WTC11 (cell line): ENCODE results near the gene MLPH. TPM values are rescaled to one million over a fixed set of nuclear protein-coding genes. Genes with fewer than 3 reads are reported as not detected.

Source experiments
- ATAC-seq: fragments of 200-7000 bp; cut with Tn5 transposase; 2 replicates; pipeline ENCODE4 v1.10.0; 2021; ENCODE audit warnings: mild to moderate bottlenecking, moderate library complexity
- CTCF ChIA-PET: fragments of 300-600 bp; sonication (Branson Sonifier 250); formaldehyde crosslinking; loops from one replicate; lab custom pipeline; 2021; ENCODE audit warnings: antibody characterized with exemption; lab: Charles Lee
- POLR2A ChIA-PET: fragments of 350-600 bp; sonication (Branson Sonifier 250); formaldehyde crosslinking; loops from one replicate; lab custom pipeline; 2021; ENCODE audit warnings: antibody characterized with exemption; lab: Charles Lee
- DNase-seq: peaks from one replicate; pipeline ENCODE4 v3.0.0; 2021; ENCODE audit warnings: low spot score
- H3K27ac Mint-ChIP-seq: 2 replicates; pipeline ENCODE4 v1.8.0; 2021; ENCODE audit warnings: mixed read lengths
- H3K27me3 Mint-ChIP-seq: 2 replicates; pipeline ENCODE4 v1.8.0; 2021; ENCODE audit warnings: low read depth, mild to moderate bottlenecking, moderate library complexity, mixed read lengths
- H3K36me3 Mint-ChIP-seq: 2 replicates; pipeline ENCODE4 v1.8.0; 2021; ENCODE audit warnings: mixed read lengths
- H3K4me1 Mint-ChIP-seq: 2 replicates; pipeline ENCODE4 v1.8.0; 2022; ENCODE audit warnings: mixed read lengths
- H3K4me3 Mint-ChIP-seq: 2 replicates; pipeline ENCODE4 v1.8.0; 2021; ENCODE audit warnings: mild to moderate bottlenecking, moderate library complexity, mixed read lengths
- H3K9me3 Mint-ChIP-seq: 2 replicates; pipeline ENCODE4 v1.8.0; 2021; ENCODE audit warnings: mixed read lengths
- ATF1 ChIP-seq: sonication (generic); formaldehyde crosslinking; IDR thresholded peaks from 2 replicates; pipeline ENCODE4 v1.8.1; 2023; ENCODE audit warnings: mild to moderate bottlenecking, moderate library complexity, missing genetic modification reagents
- CREB1 ChIP-seq: sonication (generic); formaldehyde crosslinking; IDR thresholded peaks from 2 replicates; pipeline ENCODE4 v1.8.0; 2023; ENCODE audit warnings: mild to moderate bottlenecking, missing genetic modification reagents
- GTF2I ChIP-seq: fragments of 250-450 bp; sonication (Bioruptor Pico); conservative IDR thresholded peaks from 2 replicates; pipeline ENCODE4 v1.4.0; 2021; ENCODE audit warnings: mild to moderate bottlenecking
- JAZF1 ChIP-seq: fragments of 250-450 bp; sonication (Bioruptor Pico); IDR thresholded peaks from 2 replicates; pipeline ENCODE4 v1.9.0; 2021; ENCODE audit warnings: moderate library complexity, mild to moderate bottlenecking, inconsistent platforms
- JUN ChIP-seq: sonication (generic); formaldehyde crosslinking; IDR thresholded peaks from 2 replicates; pipeline ENCODE4 v1.8.0; 2023; ENCODE audit warnings: mild to moderate bottlenecking, missing genetic modification reagents
- NFYB ChIP-seq: sonication (generic); formaldehyde crosslinking; conservative IDR thresholded peaks from 2 replicates; pipeline ENCODE4 v1.8.0; 2022; ENCODE audit warnings: low read depth, missing genetic modification reagents
- NR1H2 ChIP-seq: sonication (generic); formaldehyde crosslinking; IDR thresholded peaks from 2 replicates; pipeline ENCODE4 v1.9.0; 2021; ENCODE audit warnings: mild to moderate bottlenecking, moderate library complexity, missing genetic modification reagents
- OVOL2 ChIP-seq: fragments of 250-450 bp; sonication (Bioruptor Pico); IDR thresholded peaks from 2 replicates; pipeline ENCODE4 v1.9.0; 2021; ENCODE audit warnings: mild to moderate bottlenecking, borderline replicate concordance
- RELA ChIP-seq: sonication (generic); formaldehyde crosslinking; IDR thresholded peaks from 2 replicates; pipeline ENCODE4 v1.8.1; 2022; ENCODE audit warnings: missing genetic modification reagents, mild to moderate bottlenecking, borderline replicate concordance
- TCF7 ChIP-seq: sonication (generic); formaldehyde crosslinking; IDR thresholded peaks from 2 replicates; pipeline ENCODE4 v1.8.0; 2022; ENCODE audit warnings: mild to moderate bottlenecking, low read depth, missing genetic modification reagents, moderate library complexity
- TEAD1 ChIP-seq: sonication (generic); formaldehyde crosslinking; IDR thresholded peaks from 2 replicates; pipeline ENCODE4 v1.8.0; 2022; ENCODE audit warnings: mild to moderate bottlenecking, missing genetic modification reagents
- ZNF532 ChIP-seq: fragments of 250-450 bp; sonication (Bioruptor Pico); IDR thresholded peaks from 2 replicates; pipeline ENCODE4 v1.9.0; 2021; ENCODE audit warnings: mild to moderate bottlenecking, borderline replicate concordance
- total RNA-seq: library from RNA; stranded (reverse); gene quantifications from 3 replicates; pipeline ENCODE4 v1.2.3, GENCODE V29; 2021
- TF ChIP-seq, protein P1 (sequence below): sonication (generic); formaldehyde crosslinking; conservative IDR thresholded peaks from 2 replicates; pipeline ENCODE4 v1.8.1; 2023; ENCODE audit warnings: mild to moderate bottlenecking, low read depth, missing genetic modification reagents, moderate library complexity
- TF ChIP-seq, protein P2 (sequence below): sonication (generic); formaldehyde crosslinking; IDR thresholded peaks from 2 replicates; pipeline ENCODE4 v1.8.1; 2022; ENCODE audit warnings: mild to moderate bottlenecking, missing genetic modification reagents, moderate library complexity, borderline replicate concordance
- TF ChIP-seq, protein P3 (sequence below): sonication (generic); formaldehyde crosslinking; IDR thresholded peaks from 2 replicates; pipeline ENCODE4 v1.8.1; 2023; ENCODE audit warnings: mild to moderate bottlenecking, missing genetic modification reagents
- TF ChIP-seq, protein P4 (sequence below): fragments of 250-450 bp; sonication (Bioruptor Pico); IDR thresholded peaks from 2 replicates; pipeline ENCODE4 v1.9.0; 2021; ENCODE audit warnings: moderate library complexity, mild to moderate bottlenecking, inconsistent platforms, borderline replicate concordance
- TF ChIP-seq, protein P5 (sequence below): fragments of 250-450 bp; sonication (Bioruptor Pico); conservative IDR thresholded peaks from 2 replicates; pipeline ENCODE4 v1.9.0; 2021; ENCODE audit warnings: mild to moderate bottlenecking
- TF ChIP-seq, protein P6 (sequence below): sonication (generic); formaldehyde crosslinking; IDR thresholded peaks from 2 replicates; pipeline ENCODE4 v1.8.0; 2022; ENCODE audit warnings: missing genetic modification reagents

Gene MLPH
- total RNA-seq, 1 experiment from 2014 or later = 10.3 TPM

DNA sequence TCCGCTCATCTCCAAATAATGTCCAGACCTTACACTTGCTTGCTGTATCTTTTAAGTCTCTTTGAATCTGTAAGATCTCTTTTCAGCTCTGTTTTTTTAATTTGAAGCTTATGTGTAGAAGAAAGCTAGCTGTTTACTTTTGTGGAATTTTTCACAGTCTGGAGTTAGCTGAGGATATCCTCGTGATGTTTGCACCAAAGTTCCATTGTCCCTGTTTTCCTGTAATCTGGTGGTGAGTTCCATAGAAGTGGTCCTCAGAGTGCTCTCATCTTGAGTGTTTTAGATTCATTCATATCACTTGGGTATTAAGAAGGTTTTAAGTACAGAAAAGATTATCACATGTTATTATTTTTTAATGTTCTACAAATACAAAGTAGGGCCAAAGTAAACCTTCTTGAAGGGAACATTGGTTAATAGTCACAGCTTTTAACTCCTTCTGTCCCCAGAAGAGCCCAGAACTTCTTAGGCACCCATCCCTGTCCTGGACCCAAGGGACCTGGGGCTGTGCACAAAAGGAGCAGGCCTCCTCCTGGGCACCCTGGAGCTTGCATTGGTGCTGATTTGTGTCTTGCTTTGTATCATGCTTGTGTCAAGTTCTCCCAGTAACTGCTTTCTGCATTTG, 15.0 kb downstream of the MLPH start (continued):
- TF ChIP-seq, protein P1, sequence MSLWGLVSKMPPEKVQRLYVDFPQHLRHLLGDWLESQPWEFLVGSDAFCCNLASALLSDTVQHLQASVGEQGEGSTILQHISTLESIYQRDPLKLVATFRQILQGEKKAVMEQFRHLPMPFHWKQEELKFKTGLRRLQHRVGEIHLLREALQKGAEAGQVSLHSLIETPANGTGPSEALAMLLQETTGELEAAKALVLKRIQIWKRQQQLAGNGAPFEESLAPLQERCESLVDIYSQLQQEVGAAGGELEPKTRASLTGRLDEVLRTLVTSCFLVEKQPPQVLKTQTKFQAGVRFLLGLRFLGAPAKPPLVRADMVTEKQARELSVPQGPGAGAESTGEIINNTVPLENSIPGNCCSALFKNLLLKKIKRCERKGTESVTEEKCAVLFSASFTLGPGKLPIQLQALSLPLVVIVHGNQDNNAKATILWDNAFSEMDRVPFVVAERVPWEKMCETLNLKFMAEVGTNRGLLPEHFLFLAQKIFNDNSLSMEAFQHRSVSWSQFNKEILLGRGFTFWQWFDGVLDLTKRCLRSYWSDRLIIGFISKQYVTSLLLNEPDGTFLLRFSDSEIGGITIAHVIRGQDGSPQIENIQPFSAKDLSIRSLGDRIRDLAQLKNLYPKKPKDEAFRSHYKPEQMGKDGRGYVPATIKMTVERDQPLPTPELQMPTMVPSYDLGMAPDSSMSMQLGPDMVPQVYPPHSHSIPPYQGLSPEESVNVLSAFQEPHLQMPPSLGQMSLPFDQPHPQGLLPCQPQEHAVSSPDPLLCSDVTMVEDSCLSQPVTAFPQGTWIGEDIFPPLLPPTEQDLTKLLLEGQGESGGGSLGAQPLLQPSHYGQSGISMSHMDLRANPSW = no peak
- no peak for TF ChIP-seq NR1H2

DNA sequence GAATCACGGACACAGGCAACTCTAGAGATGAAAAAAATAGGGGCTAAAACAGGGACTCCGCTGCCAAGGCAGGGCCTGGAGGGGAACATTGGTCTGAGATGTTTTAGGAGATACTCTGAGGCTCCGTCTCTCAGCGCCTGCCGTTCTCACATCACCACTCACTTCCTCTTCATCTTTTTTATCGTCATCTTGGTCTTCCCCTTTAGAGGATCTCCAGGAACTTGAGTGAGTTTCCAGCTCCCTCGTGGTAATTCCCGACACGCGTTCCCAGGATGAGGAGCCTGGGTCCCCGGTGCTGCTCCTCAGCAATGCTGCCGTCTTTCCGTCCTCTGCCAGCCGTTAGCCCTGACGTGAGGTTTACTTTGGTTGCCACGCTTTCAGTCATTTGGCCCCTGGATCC, 16.1 kb downstream of the MLPH start:
- ChIA-PET CTCF (interaction anchor here (1.1 to 1.5 kb wide), 3 partner anchors 9 to 69 kb away, joined by 3 to 10 read pairs (median 4); no protein-coding TSS in a partner anchor), POLR2A (no interaction called here)
- no peak overlapping the region for H3K27ac Mint-ChIP-seq
- H3K9me3 Mint-ChIP-seq = peaks cover 7% of the 10 kb centered on the region; the same call in 1 of the 2 replicates
- DNase-seq = no peak
- peaks cover 6% of the 10 kb centered on the region for H3K4me1 Mint-ChIP-seq
- ATAC-seq = no peak
- no peak overlapping the region for H3K4me3 Mint-ChIP-seq
- H3K36me3 Mint-ChIP-seq = 0 out of 2 replicates have a peak, but pooled peaks cover 2% of the 10 kb centered on the region
- no peaks in the 10 kb centered on the region for H3K27me3 Mint-ChIP-seq
- TF ChIP-seq, protein P2, sequence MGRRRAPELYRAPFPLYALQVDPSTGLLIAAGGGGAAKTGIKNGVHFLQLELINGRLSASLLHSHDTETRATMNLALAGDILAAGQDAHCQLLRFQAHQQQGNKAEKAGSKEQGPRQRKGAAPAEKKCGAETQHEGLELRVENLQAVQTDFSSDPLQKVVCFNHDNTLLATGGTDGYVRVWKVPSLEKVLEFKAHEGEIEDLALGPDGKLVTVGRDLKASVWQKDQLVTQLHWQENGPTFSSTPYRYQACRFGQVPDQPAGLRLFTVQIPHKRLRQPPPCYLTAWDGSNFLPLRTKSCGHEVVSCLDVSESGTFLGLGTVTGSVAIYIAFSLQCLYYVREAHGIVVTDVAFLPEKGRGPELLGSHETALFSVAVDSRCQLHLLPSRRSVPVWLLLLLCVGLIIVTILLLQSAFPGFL (CRISPR knock-in tag) = no peak
- TF ChIP-seq, protein P3, sequence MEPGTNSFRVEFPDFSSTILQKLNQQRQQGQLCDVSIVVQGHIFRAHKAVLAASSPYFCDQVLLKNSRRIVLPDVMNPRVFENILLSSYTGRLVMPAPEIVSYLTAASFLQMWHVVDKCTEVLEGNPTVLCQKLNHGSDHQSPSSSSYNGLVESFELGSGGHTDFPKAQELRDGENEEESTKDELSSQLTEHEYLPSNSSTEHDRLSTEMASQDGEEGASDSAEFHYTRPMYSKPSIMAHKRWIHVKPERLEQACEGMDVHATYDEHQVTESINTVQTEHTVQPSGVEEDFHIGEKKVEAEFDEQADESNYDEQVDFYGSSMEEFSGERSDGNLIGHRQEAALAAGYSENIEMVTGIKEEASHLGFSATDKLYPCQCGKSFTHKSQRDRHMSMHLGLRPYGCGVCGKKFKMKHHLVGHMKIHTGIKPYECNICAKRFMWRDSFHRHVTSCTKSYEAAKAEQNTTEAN (CRISPR knock-in tag) = no peak
- no peak for TF ChIP-seq GTF2I (CRISPR knock-in tag)
- no peak for TF ChIP-seq ATF1 (CRISPR knock-in tag)
- no peak for TF ChIP-seq RELA (CRISPR knock-in tag)
- TF ChIP-seq JUN (CRISPR knock-in tag) = no peak
- TF ChIP-seq, protein P4, sequence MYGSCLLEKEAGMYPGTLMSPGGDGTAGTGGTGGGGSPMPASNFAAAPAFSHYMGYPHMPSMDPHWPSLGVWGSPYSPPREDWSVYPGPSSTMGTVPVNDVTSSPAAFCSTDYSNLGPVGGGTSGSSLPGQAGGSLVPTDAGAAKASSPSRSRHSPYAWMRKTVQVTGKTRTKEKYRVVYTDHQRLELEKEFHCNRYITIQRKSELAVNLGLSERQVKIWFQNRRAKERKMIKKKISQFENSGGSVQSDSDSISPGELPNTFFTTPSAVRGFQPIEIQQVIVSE (CRISPR knock-in tag) = no peak
- TF ChIP-seq NFYB (CRISPR knock-in tag) = no peak
- no peak for TF ChIP-seq TCF7 (CRISPR knock-in tag)
- TF ChIP-seq JAZF1 = no peak
- TF ChIP-seq CREB1 = no peak
- TF ChIP-seq NR1H2 = no peak
- TF ChIP-seq, protein P5, sequence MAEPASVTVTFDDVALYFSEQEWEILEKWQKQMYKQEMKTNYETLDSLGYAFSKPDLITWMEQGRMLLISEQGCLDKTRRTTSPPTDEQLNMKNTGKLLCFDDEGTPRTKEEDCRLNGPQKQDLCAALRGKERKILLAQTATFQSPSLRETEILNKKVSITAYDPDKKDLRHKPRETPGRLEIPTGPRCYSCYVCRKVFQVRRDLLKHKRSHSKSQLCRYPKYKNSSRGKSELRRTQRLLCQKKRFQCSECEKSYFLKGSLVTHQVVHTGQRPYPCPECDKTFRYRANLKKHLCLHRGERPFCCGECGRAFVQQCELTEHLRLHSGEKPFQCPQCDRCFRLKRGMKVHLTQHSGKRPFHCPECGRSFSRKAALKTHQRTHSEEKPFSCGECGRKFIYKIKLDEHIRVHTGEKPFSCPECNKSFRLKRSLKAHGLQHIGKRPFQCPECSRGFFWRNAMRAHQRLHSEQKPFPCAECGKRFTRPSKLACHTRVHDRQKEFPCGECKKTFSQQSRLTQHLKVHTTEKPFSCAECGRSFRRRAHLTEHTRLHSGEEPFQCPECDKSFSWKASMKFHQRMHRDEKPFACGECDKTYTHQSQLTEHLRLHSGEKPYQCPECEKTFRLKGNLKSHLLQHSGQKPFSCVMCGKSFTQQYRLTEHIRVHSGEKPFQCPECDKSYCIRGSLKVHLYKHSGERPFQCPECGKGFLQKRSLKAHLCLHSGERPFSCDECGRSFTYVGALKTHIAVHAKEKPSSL (CRISPR knock-in tag) = no peak
- no peak for TF ChIP-seq OVOL2 (CRISPR knock-in tag)
- no peak for TF ChIP-seq TEAD1 (CRISPR knock-in tag)
- TF ChIP-seq, protein P6, sequence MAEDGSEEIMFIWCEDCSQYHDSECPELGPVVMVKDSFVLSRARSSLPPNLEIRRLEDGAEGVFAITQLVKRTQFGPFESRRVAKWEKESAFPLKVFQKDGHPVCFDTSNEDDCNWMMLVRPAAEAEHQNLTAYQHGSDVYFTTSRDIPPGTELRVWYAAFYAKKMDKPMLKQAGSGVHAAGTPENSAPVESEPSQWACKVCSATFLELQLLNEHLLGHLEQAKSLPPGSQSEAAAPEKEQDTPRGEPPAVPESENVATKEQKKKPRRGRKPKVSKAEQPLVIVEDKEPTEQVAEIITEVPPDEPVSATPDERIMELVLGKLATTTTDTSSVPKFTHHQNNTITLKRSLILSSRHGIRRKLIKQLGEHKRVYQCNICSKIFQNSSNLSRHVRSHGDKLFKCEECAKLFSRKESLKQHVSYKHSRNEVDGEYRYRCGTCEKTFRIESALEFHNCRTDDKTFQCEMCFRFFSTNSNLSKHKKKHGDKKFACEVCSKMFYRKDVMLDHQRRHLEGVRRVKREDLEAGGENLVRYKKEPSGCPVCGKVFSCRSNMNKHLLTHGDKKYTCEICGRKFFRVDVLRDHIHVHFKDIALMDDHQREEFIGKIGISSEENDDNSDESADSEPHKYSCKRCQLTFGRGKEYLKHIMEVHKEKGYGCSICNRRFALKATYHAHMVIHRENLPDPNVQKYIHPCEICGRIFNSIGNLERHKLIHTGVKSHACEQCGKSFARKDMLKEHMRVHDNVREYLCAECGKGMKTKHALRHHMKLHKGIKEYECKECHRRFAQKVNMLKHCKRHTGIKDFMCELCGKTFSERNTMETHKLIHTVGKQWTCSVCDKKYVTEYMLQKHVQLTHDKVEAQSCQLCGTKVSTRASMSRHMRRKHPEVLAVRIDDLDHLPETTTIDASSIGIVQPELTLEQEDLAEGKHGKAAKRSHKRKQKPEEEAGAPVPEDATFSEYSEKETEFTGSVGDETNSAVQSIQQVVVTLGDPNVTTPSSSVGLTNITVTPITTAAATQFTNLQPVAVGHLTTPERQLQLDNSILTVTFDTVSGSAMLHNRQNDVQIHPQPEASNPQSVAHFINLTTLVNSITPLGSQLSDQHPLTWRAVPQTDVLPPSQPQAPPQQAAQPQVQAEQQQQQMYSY (CRISPR knock-in tag) = no peak
- TF ChIP-seq ZNF532 = no peak
